Type B pancreatic cell (in vitro differentiated cells): ENCODE measurements around the gene DLGAP5. TPM values are rescaled to one million over a fixed set of nuclear protein-coding genes. Genes with fewer than 3 reads are reported as not detected.
A peak's percentile ranks its signal among the peaks of the same experiment; 100 is the strongest.

ENCODE experiments used
- DNase-seq: peaks from one replicate; pipeline ENCODE4 v3.0.0; 2021; ENCODE audit warnings: mixed read lengths; ENCODE audit not compliant: unreplicated experiment; ENCODE audit errors: extremely low spot score
- H3K27ac Mint-ChIP-seq: 2 replicates; pipeline ENCODE4 v1.8.0; 2021; ENCODE audit warnings: mild to moderate bottlenecking, mixed read lengths
- H3K27me3 Mint-ChIP-seq: 2 replicates; pipeline ENCODE4 v1.8.0; 2021; ENCODE audit warnings: mixed read lengths
- H3K36me3 Mint-ChIP-seq: 2 replicates; pipeline ENCODE4 v1.8.0; 2021; ENCODE audit warnings: mixed read lengths
- H3K4me1 Mint-ChIP-seq: one replicate; pipeline ENCODE4 v1.8.0; 2021; ENCODE audit warnings: mixed read lengths; ENCODE audit not compliant: unreplicated experiment
- H3K4me3 Mint-ChIP-seq: 2 replicates; pipeline ENCODE4 v1.8.0; 2021; ENCODE audit warnings: mild to moderate bottlenecking, mixed read lengths
- H3K9me3 Mint-ChIP-seq: 2 replicates; pipeline ENCODE4 v1.8.0; 2021; ENCODE audit warnings: mixed read lengths
- CTCF ChIP-seq: fragments of 200-600 bp; sonication (generic); conservative IDR thresholded peaks from 2 replicates; pipeline ENCODE4 v1.5.0; 2021; ENCODE audit warnings: antibody characterized with exemption, mild to moderate bottlenecking
- total RNA-seq: library from RNA; stranded (reverse); gene quantifications from 2 replicates; pipeline ENCODE4 v1.2.1, GENCODE V29; 2021; ENCODE audit warnings: low replicate concordance

The DLGAP5 gene
- total RNA-seq, 1 donor from 2014 or later = 58.8 TPM

- no peaks in the 10 kb centered on the region for H3K9me3 Mint-ChIP-seq
- no peak overlapping the region for H3K4me3 Mint-ChIP-seq
- DNase-seq = no peak
- peak overlapping the region; percentile 96 for H3K27ac Mint-ChIP-seq
- TF ChIP-seq CTCF = no peak
- H3K27me3 Mint-ChIP-seq = no peaks in the 10 kb centered on the region
- H3K36me3 Mint-ChIP-seq = peaks cover 4% of the 10 kb centered on the region
- peaks cover 53% of the 10 kb centered on the region for H3K4me1 Mint-ChIP-seq
These were observed 70.6 kb downstream of the DLGAP5 start for GRCh38 chr14:55120571-55121495.

GRCh38 chr14:55118761-55119160, 72.6 kb downstream of the DLGAP5 start:
- Mint-ChIP-seq H3K36me3 (no peaks in the 10 kb centered on the region), H3K4me1 (peaks cover 43% of the 10 kb centered on the region)

GRCh38 chr14:55117803-55118441, 73.5 kb downstream of the DLGAP5 start:
- no peak for DNase-seq
- Mint-ChIP-seq H3K36me3 (no peaks in the 10 kb centered on the region), H3K4me3 (no peak overlapping the region), H3K4me1 (peaks cover 38% of the 10 kb centered on the region), H3K27ac (peak overlapping the region; percentile 96), H3K9me3 (no peaks in the 10 kb centered on the region), H3K27me3 (no peaks in the 10 kb centered on the region)
- TF ChIP-seq CTCF = no peak

More at GRCh38 chr14:55118761-55119160, 72.6 kb downstream of the DLGAP5 start:
- Mint-ChIP-seq H3K9me3 (no peaks in the 10 kb centered on the region), H3K4me3 (no peak overlapping the region), H3K27ac (peak overlapping the region; percentile 96), H3K27me3 (no peaks in the 10 kb centered on the region)
- TF ChIP-seq CTCF = no peak
- no peak for DNase-seq

GRCh38 chr14:55116246-55117030, 74.9 kb downstream of the DLGAP5 start:
- DNase-seq = no peak
- Mint-ChIP-seq H3K27ac (peak overlapping the region; percentile 53), H3K36me3 (peaks cover under 1% of the 10 kb centered on the region), H3K9me3 (peaks cover under 1% of the 10 kb centered on the region), H3K4me3 (no peak overlapping the region), H3K27me3 (no peaks in the 10 kb centered on the region), H3K4me1 (peaks cover 24% of the 10 kb centered on the region)
- TF ChIP-seq CTCF = no peak

- TF ChIP-seq CTCF = no peak
- Mint-ChIP-seq H3K4me3 (no peak overlapping the region), H3K4me1 (peaks cover 19% of the 10 kb centered on the region)
These were observed 75.5 kb downstream of the DLGAP5 start for GRCh38 chr14:55115861-55116245.

More at GRCh38 chr14:55115861-55116245, 75.5 kb downstream of the DLGAP5 start:
- Mint-ChIP-seq H3K9me3 (peaks cover 5% of the 10 kb centered on the region), H3K27me3 (no peaks in the 10 kb centered on the region), H3K36me3 (peaks cover 5% of the 10 kb centered on the region), H3K27ac (no peak overlapping the region)
- no peak for DNase-seq
